ENCODE measurements around the gene HCRTR1.

- TF ChIP-seq CTCF (IDR thresholded peaks at IDR 0.05) = no peak
- TF ChIP-seq POLR2A (IDR thresholded peaks at IDR 0.05) = no peak
- no peak for TF ChIP-seq POLR2AphosphoS5 (IDR thresholded peaks at IDR 0.05)
Measured at GRCh38 chr1:31605908-31606427, 11.5 kb upstream of the HCRTR1 start.
